ENCODE data around the gene TRAF3IP3. TPM values are rescaled to one million over a fixed set of nuclear protein-coding genes. Genes with fewer than 3 reads are reported as not detected.

The TRAF3IP3 gene
- polyA plus RNA-seq, 1 donor from 2014 or later, result not detected

- Histone ChIP-seq H3K9ac (ENCODE audit: low read length) (no peak overlapping the region), H3K4me3 (ENCODE audit: low read length) (no peak overlapping the region), H3K9me2 (ENCODE audit: insufficient read depth, low read length) (no peaks in the 10 kb centered on the region), H3K4me2 (ENCODE audit: low read length) (no peak overlapping the region), H4K20me1 (ENCODE audit: insufficient read depth) (no peaks in the 10 kb centered on the region), H3K9me3 (ENCODE audit: low read length) (no peaks in the 10 kb centered on the region), H3K27me3 (ENCODE audit: insufficient read depth, low read depth, low read length) (no peaks in the 10 kb centered on the region), H2AFZ (ENCODE audit: low read depth, low read length) (no peak overlapping the region), H3K36me3 (ENCODE audit: insufficient read depth, low read length) (no peaks in the 10 kb centered on the region), H3K27ac (ENCODE audit: low read length) (no peak overlapping the region), H3F3A (ENCODE audit: insufficient read depth, low read length, poor library complexity, severe bottlenecking) (no peaks in the 10 kb centered on the region), H3K79me2 (replicated peaks; ENCODE audit: insufficient read depth, low read length) (no peaks in the 10 kb centered on the region)
- no peak for TF ChIP-seq TAF1 (IDR thresholded peaks at IDR 0.05; ENCODE audit: low read depth)
- TF ChIP-seq POLR2AphosphoS5 (IDR thresholded peaks at IDR 0.05), result no peak
- no peak for TF ChIP-seq EZH2 (IDR thresholded peaks at IDR 0.05; ENCODE audit: borderline replicate concordance, insufficient read depth, low read length, poor library complexity, severe bottlenecking)
- no peak for TF ChIP-seq REST (IDR thresholded peaks at IDR 0.05; ENCODE audit: borderline replicate concordance)
- TF ChIP-seq RAD21 (conservative IDR thresholded peaks at IDR 0.05), result no peak
- no peak for TF ChIP-seq MXI1 (conservative IDR thresholded peaks at IDR 0.05; ENCODE audit: poor library complexity, severe bottlenecking)
- TF ChIP-seq SMC3 (conservative IDR thresholded peaks at IDR 0.05; ENCODE audit: poor library complexity), result no peak
- no peak for TF ChIP-seq CTCF (IDR thresholded peaks at IDR 0.05; ENCODE audit: poor library complexity, severe bottlenecking)
- no peak for TF ChIP-seq EP300 (conservative IDR thresholded peaks at IDR 0.05; ENCODE audit: poor library complexity, severe bottlenecking)
Measured at GRCh38 chr1:209749670-209750323, 6.1 kb upstream of the TRAF3IP3 start.

GRCh38 chr1:209751627-209752231, 4.1 kb upstream of the TRAF3IP3 start:
- Histone ChIP-seq H3K79me2 (replicated peaks; ENCODE audit: insufficient read depth, low read length) (no peaks in the 10 kb centered on the region), H3K9me2 (ENCODE audit: insufficient read depth, low read length) (no peaks in the 10 kb centered on the region), H3K9ac (ENCODE audit: low read length) (no peak overlapping the region), H3F3A (ENCODE audit: insufficient read depth, low read length, poor library complexity, severe bottlenecking) (no peaks in the 10 kb centered on the region), H2AFZ (ENCODE audit: low read depth, low read length) (no peak overlapping the region), H3K9me3 (ENCODE audit: low read length) (no peaks in the 10 kb centered on the region), H3K27me3 (ENCODE audit: insufficient read depth, low read depth, low read length) (no peaks in the 10 kb centered on the region), H3K4me2 (ENCODE audit: low read length) (no peak overlapping the region), H4K20me1 (ENCODE audit: insufficient read depth) (no peaks in the 10 kb centered on the region), H3K36me3 (ENCODE audit: insufficient read depth, low read length) (no peaks in the 10 kb centered on the region), H3K4me3 (ENCODE audit: low read length) (no peak overlapping the region), H3K27ac (ENCODE audit: low read length) (no peak overlapping the region)
- no peak for TF ChIP-seq TAF1 (IDR thresholded peaks at IDR 0.05; ENCODE audit: low read depth)
- no peak for TF ChIP-seq SMC3 (conservative IDR thresholded peaks at IDR 0.05; ENCODE audit: poor library complexity)
- TF ChIP-seq REST (IDR thresholded peaks at IDR 0.05; ENCODE audit: borderline replicate concordance), result no peak
- no peak for TF ChIP-seq EP300 (conservative IDR thresholded peaks at IDR 0.05; ENCODE audit: poor library complexity, severe bottlenecking)
- no peak for TF ChIP-seq CTCF (IDR thresholded peaks at IDR 0.05; ENCODE audit: poor library complexity, severe bottlenecking)
- TF ChIP-seq POLR2AphosphoS5 (IDR thresholded peaks at IDR 0.05), result no peak

Data from neural cell (in vitro differentiated cells).